GM04503 (cell line): ENCODE data around the gene TCF25.
"Not testable (repeated sequence)": the region's sequence is repeated elsewhere in the genome, so short reads cannot be mapped to it uniquely, and the experiment has no call there.

Source experiments
- DNase-seq: peaks from one replicate; pipeline ENCODE4 v3.0.0-alpha.2; 2012; ENCODE audit warnings: low read depth

The TCF25 gene, protein sequence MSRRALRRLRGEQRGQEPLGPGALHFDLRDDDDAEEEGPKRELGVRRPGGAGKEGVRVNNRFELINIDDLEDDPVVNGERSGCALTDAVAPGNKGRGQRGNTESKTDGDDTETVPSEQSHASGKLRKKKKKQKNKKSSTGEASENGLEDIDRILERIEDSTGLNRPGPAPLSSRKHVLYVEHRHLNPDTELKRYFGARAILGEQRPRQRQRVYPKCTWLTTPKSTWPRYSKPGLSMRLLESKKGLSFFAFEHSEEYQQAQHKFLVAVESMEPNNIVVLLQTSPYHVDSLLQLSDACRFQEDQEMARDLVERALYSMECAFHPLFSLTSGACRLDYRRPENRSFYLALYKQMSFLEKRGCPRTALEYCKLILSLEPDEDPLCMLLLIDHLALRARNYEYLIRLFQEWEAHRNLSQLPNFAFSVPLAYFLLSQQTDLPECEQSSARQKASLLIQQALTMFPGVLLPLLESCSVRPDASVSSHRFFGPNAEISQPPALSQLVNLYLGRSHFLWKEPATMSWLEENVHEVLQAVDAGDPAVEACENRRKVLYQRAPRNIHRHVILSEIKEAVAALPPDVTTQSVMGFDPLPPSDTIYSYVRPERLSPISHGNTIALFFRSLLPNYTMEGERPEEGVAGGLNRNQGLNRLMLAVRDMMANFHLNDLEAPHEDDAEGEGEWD

DNA sequence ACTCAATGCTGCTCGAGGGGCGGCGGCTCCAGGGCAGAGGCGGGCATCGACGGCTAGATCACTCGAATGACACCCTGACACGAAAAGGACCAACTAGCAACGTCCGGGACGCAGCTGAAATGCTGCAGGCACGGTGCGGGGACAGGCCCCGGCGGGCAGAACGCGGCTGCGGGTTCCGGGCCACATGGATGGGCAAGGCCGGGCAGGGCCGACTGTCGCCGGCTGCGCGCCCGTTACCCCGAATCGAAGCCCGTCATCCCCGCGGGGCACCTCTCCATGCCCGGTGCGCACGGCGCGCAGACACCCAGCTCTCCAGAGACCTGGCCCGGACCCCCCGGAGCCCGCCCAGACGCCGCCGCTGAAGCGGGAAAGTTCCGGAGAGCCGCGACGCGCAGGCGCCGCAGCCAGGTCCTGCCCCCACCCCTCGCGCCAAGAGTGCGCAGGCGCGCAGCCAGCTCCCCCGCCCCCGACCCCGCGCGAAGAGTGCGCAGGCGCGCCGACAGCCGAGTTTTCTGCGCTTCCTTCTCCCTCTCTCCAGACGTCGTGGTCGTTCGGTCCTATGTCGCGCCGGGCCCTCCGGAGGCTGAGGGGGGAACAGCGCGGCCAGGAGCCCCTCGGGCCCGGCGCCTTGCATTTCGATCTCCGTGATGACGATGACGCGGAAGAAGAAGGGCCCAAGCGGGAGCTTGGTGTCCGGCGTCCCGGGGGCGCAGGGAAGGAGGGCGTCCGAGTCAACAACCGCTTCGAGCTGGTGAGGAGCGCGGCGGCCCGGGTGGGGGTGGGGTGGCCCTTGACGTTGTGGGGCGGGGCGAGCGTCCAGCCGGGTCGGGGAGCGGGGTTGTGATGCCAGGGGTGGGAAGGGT is at the start of gene TCF25:
TCF25 (plus strand) TSS at position 484 of the 863 bp plus-strand sequence; CDS start at position 560, 76 bp downstream.
- no peak for DNase-seq

DNA sequence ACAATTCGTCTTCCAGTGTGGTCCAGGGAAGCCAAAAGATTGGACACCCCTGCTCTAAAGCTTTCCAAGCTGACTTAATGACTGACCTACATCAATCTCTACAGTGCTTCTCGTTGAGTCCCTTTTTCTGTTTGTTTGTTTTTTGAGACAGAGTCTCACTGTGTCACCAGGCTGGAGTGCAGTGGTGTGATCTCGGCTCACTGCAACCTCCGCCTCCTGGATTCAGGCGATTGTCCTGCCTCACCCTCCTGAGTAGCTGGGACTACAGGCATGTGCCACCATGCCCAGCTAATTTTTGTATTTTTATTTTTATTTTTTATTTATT is 49.6 kb upstream of the TCF25 start:
- not testable (repeated sequence) for DNase-seq

DNA sequence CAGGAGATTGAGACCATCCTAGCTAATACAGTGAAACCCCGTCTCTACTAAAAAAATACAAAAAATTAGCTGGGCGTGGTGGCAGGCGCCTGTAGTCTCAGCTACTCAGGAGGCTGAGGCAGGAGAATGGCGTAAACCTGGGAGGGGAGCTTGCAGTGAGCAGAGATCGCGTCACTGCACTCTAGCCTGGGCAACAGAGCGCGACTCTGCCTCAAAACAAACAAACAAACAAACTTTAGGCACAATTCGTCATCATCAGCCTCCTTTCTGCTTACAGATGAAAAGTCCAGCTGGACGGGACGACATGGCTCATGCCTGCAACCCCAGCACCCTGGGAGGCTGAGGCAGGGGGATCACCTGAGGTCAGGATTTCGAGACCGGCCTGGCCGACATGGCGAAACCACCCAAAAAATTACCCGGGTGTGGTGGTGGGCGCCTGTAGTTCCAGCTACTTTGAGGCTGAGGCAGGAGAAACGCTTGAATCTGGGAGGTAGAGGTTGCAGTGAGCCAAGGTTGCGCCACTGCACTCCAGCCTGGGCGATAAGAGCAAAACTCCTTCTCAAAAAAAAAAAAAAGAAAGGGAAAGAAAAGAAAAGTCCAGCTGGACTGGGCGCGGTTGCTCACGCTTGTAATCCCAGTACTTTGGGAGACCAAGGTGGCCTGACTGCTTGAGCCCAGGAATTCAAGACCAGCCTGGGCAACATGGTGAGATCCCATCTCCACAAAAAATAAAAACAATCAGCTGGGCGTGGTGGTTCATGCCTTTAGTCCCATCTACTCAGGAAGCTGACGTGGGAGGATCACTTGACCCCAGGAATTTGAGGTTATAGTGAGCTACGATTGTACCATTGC is 46.6 kb upstream of the TCF25 start:
- no peak for DNase-seq

GRCh38 chr16:89827383-89828198 is 45.8 kb upstream of the TCF25 start:
- DNase-seq, result peak; percentile 59

DNA sequence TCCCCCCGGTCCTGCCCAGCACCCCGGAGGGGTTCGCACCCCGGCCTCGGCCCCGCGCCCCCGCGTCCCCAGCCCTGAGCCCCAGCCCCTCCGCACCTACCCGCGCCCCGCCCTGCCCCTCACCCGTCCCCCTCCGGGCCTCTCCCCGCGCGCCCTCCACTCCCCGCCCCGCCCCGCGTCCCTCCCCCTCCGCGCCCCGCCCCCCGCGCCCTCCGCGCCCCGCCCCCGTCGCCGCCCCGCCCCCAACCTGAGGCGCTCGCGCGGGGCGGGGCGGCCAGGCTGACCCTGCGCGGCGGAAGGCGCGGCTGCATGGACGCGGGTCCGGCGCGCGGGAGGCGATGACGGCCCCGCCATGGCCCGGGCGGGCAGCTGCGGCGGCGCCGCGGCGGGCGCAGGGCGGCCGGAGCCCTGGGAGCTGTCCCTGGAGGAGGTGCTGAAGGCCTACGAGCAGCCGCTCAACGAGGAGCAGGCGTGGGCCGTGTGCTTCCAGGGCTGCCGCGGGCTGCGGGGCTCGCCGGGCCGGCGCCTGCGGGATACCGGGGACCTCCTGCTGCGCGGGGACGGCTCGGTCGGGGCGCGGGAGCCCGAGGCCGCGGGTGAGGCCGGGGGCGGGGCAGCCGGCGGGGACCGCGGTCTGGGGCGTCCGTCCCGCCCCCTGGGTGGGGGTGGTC is 45.1 kb upstream of the TCF25 start, which contains the start of gene SPIRE2:
SPIRE2 (plus strand) TSS at position 277 of the 671 bp plus-strand sequence; CDS start at position 353, 76 bp downstream.
- no peak for DNase-seq

GRCh38 chr16:89828870-89829629 is 44.3 kb upstream of the TCF25 start:
- DNase-seq, result no peak

GRCh38 chr16:89829630-89830437 is 43.6 kb upstream of the TCF25 start:
- DNase-seq, result no peak

DNA sequence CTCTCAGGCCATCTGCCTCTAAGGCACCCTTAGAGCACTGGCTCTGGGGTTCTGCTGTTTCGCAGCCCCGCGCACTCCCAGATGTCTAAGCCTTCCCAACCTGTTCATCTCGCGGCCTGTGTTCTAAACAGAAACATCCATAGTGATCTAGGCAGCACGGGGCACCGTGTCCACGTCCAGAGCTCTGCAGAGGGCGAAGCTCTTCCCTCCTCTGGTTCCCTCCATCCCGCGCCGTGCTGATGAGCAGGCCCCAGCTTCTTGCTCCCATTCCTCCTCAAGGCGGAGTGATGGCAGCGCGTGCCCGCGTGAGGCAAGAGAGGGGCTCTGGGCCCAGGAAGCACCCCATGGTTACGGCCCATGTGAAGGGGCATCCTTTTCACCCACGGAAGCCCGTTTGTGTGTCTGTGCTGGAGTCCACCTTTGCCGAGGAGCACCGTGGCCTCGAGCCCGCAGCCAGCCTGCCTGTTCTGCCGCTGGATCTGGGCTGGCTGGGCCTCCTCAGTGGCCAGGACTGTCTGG is 41.5 kb upstream of the TCF25 start:
- no peak for DNase-seq

DNA sequence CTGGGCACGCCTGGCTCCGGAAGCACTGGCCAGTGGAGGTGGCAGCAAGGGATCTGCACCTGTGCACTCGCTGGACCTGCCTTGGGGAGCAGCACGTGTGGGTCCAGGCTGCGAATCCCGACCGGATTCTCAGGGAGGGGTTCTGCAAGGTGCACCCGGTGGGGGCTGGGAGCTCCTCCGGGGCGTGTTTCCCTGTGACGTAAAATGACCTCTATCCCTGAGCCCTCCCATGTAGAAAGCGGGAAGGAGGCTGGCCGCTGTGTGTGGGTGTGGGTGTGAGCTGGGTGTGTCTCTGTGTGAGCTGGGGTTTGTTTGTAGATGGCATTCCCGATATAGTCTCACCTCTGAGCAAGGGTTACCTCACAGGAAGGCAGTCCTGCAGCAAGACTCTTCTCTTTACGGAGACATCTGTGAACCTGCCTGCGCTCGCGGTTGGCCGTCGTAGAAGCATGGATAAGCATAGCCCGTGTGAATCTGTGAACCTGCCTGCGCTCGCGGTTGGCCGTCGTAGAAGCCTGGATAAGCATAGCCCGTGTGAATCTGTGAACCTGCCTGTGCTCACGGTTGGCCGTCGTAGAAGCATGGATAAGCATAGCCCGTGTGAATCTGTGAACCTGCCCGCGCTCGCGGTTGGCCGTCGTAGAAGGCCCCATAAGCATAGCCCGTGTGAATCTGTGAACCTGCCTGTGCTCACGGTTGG is 39.6 kb upstream of the TCF25 start:
- not testable (repeated sequence) for DNase-seq

GRCh38 chr16:89834813-89835363 is 38.5 kb upstream of the TCF25 start:
- DNase-seq, result not testable (repeated sequence)

DNA sequence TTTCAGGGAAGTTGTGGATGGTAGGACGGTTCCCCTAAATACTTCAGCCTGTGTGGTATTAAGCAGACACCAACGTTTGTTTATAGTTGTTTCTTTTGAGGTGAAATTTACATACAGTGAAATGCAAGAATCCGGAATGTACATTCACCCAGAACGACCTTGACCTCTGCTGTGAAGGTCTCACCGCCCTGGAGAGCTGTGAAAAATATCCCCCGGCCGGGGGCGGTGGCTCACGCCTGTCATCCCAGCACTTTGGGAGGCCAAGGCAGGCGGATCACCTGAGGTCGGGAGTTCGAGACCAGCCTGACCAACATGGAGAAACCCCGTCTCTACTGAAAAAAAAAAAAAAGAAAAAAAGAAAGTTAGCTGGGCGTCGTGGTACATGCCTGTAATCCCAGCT is 36.9 kb upstream of the TCF25 start:
- not testable (repeated sequence) for DNase-seq

DNA sequence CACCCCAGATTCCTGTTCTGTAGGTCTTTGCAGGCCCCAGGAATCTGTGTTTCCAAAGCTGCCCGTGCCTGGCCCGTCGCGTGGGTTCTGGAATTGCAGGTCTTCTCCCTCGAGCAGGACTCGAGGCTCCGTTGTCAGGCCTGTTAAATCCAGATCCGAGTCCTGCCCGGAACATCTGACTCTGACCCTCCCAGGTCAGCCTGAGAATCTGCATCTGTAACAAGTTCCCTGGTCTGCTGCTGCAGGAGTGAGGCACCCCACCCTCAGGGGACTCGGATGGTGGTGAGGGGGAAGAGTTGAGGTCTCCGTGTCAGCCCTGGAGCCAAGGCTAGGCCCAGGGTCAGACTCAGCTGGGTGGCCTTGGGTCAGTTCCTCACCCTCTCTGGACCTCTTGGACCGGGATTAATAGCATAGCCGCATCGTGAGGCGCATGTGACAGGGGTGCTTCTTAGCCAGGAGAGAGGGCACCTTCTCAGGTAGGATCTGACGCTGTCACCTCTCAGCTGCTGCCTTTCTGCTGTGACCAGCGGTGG is 36.3 kb upstream of the TCF25 start:
- DNase-seq, result no peak

- no peak for DNase-seq
Measured at GRCh38 chr16:89841275-89841674, 32.1 kb upstream of the TCF25 start.

GRCh38 chr16:89842471-89843408 is 30.7 kb upstream of the TCF25 start:
- peak; percentile 37 for DNase-seq

DNA sequence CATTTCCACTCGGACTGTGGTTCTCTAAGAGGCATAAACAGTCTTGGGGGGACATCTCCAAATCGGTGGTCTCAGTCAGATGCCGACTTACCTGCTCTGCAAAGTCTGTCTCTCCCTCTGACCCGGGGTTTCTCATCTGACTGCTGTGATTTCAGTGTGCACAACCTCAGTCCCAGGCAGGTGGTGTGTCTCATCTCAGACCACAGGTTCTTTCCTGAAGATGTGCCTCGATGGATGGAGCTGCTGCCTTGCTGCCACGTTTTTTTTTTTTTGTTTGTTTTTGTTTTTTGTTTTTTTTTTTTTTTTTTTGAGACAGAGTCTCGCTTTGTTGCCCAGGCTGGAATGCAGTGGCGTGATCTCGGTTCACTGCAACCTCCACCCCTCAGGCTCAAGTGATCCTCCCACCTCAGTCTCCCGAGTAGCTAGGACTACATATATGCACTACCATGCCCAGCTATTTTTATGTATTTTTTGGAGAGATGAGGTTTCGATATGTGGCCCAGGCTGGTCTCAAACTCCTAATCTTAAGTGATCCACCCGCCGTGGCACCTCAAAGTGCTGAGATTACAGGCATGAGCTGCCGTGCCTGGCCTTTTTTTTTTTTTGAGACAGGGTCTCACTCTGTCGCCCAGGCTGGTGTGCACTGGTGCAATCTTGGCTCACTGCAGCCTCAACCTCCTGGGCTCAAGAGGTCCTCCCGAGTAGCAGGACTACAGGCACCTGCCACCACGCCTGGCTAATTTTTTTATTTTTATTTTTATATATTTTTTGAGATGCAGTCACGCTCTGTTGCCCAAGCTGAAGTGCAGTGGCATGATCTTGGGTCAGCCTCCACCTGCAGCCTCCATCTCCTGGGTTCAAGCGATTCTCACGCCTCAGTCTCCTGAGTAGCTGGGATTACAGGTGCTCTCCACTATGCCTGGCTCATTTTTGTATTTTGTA is 29.7 kb upstream of the TCF25 start:
- DNase-seq, result no peak
